GM21381 (cell line): ENCODE data around the gene SIGLEC6.

Experiments
- ATAC-seq: cut with Tn5 transposase; IDR thresholded peaks from one replicate; pipeline ENCODE4 v1.9.1; 2021; ENCODE audit warnings: mild to moderate bottlenecking, moderate library complexity; ENCODE audit not compliant: unreplicated experiment

The SIGLEC6 gene

GRCh38 chr19:51548891-51549305 lies 17.4 kb upstream of the SIGLEC6 start:
- ATAC-seq = no peak

- ATAC-seq = no peak
These were observed 16.8 kb upstream of the SIGLEC6 start for GRCh38 chr19:51548213-51548651.

DNA sequence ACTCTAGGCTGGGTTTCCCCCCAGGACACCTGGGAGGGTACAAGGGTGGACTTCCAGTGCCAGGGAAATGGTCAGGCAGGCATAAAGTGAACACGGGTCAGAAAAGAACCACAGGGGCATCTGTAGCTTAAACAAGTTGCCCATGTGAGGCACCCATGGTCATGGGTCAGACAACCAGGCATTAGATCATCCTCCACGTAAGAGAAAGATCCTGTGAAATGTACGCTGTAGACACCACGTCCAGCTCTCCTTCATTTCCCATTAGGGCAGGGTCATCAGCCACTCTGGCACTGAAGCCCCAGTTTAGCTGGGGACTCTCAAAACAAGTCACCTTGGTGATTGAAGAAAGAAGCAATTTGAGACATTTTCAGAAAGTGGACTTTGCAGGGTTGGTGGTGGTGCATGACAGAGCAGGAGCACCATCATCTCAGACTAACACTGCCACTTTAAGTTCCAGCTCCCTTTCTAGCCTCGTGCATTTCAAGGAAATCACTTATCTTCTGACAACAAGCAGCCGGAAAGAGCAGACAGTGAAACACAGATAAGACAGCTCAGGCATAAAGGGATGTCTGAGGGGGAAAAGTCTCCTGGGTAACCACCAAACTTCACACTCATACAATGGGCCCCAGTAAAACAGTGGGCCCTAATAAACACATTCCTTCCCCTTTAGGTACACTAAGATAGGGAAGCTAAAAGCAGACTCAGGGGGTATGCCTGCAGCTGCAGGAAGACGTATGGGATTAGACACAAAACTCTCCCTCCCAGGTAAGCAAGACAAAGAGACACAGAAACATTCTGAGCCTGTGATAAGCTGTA lies 16.1 kb upstream of the SIGLEC6 start:
- no peak for ATAC-seq

GRCh38 chr19:51546650-51547396 lies 15.4 kb upstream of the SIGLEC6 start:
- no peak for ATAC-seq

- no peak for ATAC-seq
These were observed 14.7 kb upstream of the SIGLEC6 start for GRCh38 chr19:51546107-51546649.

DNA sequence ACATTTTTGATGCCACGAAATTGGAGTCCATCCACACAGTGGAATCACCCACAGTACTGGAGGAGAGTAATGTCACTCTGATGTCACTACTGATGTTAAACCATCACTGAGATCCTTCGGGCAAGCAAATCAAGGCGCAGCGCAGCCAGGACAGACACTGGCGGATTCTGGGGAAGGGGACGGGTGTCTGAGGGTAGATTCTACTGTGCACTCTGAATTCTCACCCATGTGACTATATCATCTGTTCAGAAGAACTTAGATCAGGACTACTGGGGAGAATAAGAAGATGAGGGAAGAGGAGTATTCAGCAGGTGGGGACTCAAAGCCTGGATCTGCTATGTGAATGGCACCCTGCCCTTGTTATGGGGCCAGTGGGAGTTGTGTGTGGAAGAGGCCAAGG lies 12.6 kb upstream of the SIGLEC6 start:
- no peak for ATAC-seq

DNA sequence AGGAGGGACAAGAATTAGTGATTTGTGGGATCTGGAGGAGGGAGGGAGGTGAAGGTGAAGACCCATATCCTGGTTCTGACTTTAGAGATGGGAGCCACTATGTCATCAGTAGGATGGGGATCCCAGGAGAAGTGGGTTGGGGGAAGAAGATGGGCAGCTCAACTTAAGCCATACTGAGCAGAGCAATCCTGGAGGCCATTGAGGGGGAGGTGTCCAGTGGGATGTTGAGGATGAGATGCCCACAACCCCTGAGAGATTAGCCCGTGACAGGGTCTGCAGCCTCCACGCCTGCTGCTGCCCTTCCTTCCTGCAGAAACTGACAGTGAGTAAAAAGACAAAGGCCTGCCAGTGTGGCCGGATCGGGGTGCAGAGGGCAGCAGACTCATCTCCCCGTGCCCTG lies 11.2 kb upstream of the SIGLEC6 start:
- no peak for ATAC-seq

- no peak for ATAC-seq
These were observed 10.2 kb upstream of the SIGLEC6 start for GRCh38 chr19:51541458-51542357.

GRCh38 chr19:51539821-51540366 lies 8.4 kb upstream of the SIGLEC6 start:
- no peak for ATAC-seq

GRCh38 chr19:51535535-51535934 lies 4.1 kb upstream of the SIGLEC6 start:
- ATAC-seq = no peak

DNA sequence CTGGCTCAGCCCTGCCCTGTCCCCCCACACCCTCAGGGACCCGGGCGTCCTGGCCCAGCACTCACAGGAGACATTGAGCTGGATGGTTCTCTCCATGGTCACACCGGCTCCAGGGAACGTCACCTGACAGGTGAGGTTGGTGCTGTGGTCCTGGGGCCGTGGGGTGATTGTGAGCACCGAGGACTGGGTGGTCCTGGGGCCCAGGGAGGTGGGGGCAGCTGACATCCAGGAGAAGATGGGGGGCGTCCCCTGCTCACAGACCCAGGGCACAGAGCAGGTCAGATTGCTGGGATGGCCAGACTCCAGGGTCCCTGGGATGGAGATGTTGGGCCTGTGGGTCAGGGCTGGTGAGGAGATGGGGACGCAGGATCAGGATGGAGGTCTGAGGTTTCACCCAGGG lies 854 bp downstream of the SIGLEC6 start:
- ATAC-seq = no peak

GRCh38 chr19:51529301-51529700 lies 2.2 kb downstream of the SIGLEC6 start:
- no peak for ATAC-seq

GRCh38 chr19:51525651-51526050 lies 5.8 kb downstream of the SIGLEC6 start:
- ATAC-seq = no peak

DNA sequence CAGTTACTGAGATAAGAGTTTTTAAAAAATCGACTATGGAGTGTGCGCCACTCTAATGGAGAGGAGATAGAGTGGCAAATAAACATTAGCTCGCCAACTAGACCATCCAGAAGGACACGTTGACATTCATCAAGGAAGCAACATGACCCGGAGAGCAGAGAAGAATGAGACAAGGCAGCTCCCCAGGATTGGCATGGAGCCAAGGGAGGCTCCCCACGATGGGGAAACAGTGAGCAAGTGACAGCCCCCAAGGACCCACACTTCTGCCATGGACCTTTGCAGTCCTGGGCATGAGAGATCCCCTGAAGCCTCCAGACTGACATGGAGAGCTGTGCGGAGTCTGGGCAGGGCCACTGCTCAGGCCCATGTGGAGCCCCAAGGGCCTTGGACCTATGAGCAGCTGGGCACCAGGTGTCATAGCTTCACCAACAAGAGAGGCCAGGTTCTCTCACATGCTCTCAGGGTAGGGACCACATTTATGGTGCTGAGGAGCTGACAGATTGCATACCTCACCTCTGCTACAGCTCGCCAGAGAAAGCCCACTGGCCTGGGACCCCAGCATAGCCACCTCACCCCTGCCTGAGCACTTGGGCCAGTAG lies 6.7 kb downstream of the SIGLEC6 start:
- ATAC-seq = no peak

DNA sequence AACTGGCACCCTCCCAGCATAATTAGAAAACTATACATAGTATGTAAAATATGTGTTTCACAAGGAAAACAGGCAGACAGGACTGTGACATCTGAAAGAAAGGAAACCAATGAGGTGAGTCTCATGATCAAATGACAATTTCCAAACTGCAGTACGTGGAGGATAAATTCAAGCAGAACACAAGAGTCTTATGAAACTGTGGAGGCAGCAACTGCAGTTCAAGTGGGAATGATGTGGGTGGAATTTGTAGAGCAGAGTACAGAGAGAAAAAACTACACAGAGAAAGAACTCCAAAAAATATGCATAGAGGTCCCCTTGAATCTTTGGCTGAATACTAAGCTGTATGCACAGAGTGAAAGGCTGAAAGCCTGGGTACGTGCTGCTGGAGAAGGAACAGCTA lies 9.7 kb downstream of the SIGLEC6 start:
- ATAC-seq = no peak

- no peak for ATAC-seq
These were observed 10.1 kb downstream of the SIGLEC6 start for GRCh38 chr19:51521357-51521756.

DNA sequence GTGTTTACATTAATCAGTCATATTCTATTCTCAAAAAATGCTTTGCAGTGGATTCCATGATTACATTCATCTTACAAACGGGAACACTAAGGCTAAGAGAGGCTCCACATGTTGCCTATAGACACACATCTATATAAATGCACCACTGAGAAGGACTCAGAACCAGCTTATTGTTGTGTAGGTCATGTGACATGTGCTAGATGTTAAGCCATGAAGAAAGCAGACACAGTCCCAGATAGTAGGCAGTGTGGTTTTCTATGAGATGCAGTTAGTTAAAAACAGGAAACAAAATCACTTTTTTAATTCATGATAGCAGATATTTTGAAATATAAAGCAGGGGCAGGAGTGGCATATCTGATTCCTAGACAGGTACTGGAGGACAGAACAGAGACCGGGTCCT lies 10.7 kb downstream of the SIGLEC6 start:
- no peak for ATAC-seq

- ATAC-seq = no peak
These were observed 16.5 kb downstream of the SIGLEC6 start for GRCh38 chr19:51514866-51515481.

DNA sequence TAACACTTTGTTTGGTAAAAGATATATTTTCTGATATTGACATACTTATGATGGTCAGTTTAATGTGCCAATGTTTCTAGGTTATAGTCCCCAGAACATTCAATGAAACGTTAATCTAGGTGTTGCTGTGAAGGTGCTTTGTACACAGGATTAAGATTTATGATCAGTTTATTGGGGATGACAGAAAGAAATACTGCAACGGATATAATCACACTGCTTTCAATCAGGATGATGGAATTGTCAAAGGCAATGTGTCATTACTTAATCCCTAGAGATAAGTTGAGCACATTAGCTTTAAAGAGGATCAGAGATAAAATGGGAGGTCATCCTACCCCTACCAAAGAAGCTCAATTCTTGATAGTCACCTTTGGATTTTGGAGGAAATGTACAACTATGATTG lies 17.5 kb downstream of the SIGLEC6 start:
- ATAC-seq = no peak

DNA sequence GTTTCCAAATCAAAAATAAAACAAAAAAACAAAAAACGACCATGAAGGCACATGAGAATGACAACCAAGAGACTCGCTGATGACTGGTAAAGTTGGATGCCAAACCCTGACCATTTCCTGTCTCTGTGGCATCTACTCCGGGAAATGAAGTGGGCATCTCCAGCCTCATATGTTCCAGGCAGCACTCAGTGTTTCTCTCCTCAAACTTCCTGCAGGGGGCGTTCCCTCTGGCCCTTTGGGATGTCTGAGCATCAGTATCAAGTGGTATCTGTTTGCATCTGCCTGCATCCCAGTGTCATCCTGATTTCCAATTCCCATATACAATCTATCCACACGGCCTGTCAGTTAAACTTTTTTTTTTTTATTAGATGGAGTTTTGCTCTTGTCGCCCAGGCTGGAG lies 20.1 kb downstream of the SIGLEC6 start:
- no peak for ATAC-seq
